SJSA1 (cell line): ENCODE results near the gene MCC. TPM values are rescaled to one million over a fixed set of nuclear protein-coding genes. Genes with fewer than 3 reads are reported as not detected.
"Not testable (repeated sequence)": the region's sequence is repeated elsewhere in the genome, so short reads cannot be mapped to it uniquely, and the experiment has no call there.

Experiments used
- DNase-seq, 2 experiments: peaks; one replicate each; pipeline ENCODE4 v3.0.0-alpha.2; 2015 to 2020; ENCODE audit warnings: low spot score in 2 of 2, low read depth in 1 of 2
- H3K27ac ChIP-seq: fragments of 250-450 bp; sonication (Bioruptor Pico); 2 replicates; pipeline ENCODE4 v1.5.1; 2020; ENCODE audit warnings: mild to moderate bottlenecking, moderate library complexity
- H3K27me3 ChIP-seq: fragments of 250-450 bp; sonication (Bioruptor Pico); replicated peaks from 2 replicates; pipeline ENCODE4 v1.5.1; 2020; ENCODE audit warnings: mild to moderate bottlenecking, moderate library complexity
- H3K36me3 ChIP-seq: fragments of 250-450 bp; sonication (Bioruptor Pico); 2 replicates; pipeline ENCODE4 v1.5.1; 2020; ENCODE audit warnings: mild to moderate bottlenecking
- H3K4me1 ChIP-seq: fragments of 250-450 bp; sonication (Bioruptor Pico); replicated peaks from 2 replicates; pipeline ENCODE4 v1.6.1; 2021; ENCODE audit warnings: mild to moderate bottlenecking
- H3K4me3 ChIP-seq: fragments of 250-450 bp; sonication (Bioruptor Pico); 2 replicates; pipeline ENCODE4 v1.5.1; 2020; ENCODE audit warnings: mild to moderate bottlenecking
- H3K9me3 ChIP-seq: fragments of 250-450 bp; sonication (Bioruptor Pico); replicated peaks from 2 replicates; pipeline ENCODE4 v1.5.1; 2020; ENCODE audit warnings: mild to moderate bottlenecking
- total RNA-seq: library from RNA; depleted of rRNA; stranded (reverse); fragments of >200 nt; shearing (Covaris generic); gene quantifications from 2 replicates; pipeline ENCODE4 v1.2.3, GENCODE V29; 2014

Gene MCC
- total RNA-seq, 1 experiment from 2014 or later = 31.3 TPM

DNA sequence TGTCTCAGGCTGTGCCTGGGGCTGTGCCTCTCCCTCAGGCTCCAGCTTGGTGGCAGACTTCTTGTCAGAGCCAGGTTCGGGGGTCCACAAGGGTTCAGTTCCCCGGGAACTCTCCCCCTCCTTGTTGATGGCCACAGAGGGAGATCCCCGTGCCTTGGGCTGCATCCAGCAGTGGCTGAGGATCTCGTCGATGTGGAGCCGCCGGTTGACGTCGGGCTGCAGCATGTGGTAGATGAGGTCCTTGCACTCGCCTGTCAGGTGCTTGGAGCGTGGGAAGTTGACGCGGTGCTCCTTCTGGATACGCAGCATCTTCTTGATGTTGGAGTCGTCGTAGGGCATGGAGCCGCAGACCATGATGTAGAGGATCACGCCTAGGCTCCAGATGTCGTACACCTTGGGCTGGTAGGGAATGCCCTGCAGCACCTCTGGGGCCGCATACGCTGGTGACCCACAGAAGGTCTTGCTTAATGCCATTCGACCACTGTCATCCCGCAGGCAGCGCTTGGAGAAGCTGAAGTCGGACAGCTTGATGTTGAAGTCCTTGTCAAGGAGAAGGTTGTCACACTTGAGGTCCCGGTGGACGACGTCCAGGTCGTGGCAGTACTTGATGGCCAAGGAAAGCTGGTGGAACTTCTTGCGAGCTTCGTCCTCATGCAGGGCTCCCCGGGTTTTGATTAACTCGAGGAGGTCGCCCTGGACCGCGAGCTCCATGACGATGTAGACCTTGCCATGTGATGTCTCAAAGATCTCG, 54.2 kb downstream of the MCC start:
- no peak for DNase-seq
- Histone ChIP-seq H3K27ac (no peak overlapping the region), H3K4me3 (no peak overlapping the region), H3K36me3 (no peaks in the 10 kb centered on the region), H3K4me1 (no peaks in the 10 kb centered on the region), H3K27me3 (no peaks in the 10 kb centered on the region), H3K9me3 (no peaks in the 10 kb centered on the region)

DNA sequence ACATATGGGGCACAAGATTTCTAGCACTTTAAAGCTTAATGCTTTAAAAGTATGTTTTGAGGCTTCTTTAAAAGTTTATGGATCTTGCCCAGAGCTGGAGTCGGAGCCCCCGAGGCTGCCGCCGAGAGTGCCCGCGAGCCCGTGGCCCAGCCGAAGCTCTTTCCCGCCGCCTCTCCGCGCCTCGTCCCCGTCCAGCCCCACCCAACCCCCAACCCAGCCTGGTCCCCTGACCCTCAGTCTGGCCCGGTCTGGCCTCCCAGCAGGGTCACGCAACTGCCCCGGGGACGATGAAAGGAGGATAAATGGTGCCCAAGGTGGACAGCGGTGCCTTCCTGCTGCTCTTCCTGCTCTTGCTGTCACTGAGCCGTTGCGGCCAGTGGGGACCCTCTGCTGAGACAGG, 55.2 kb downstream of the MCC start:
- H3K9me3 ChIP-seq = no peaks in the 10 kb centered on the region
- H3K4me3 ChIP-seq = no peak overlapping the region
- no peaks in the 10 kb centered on the region for H3K4me1 ChIP-seq
- no peaks in the 10 kb centered on the region for H3K27me3 ChIP-seq
- H3K27ac ChIP-seq = no peak overlapping the region
- no peaks in the 10 kb centered on the region for H3K36me3 ChIP-seq
- DNase-seq = no peak

DNA sequence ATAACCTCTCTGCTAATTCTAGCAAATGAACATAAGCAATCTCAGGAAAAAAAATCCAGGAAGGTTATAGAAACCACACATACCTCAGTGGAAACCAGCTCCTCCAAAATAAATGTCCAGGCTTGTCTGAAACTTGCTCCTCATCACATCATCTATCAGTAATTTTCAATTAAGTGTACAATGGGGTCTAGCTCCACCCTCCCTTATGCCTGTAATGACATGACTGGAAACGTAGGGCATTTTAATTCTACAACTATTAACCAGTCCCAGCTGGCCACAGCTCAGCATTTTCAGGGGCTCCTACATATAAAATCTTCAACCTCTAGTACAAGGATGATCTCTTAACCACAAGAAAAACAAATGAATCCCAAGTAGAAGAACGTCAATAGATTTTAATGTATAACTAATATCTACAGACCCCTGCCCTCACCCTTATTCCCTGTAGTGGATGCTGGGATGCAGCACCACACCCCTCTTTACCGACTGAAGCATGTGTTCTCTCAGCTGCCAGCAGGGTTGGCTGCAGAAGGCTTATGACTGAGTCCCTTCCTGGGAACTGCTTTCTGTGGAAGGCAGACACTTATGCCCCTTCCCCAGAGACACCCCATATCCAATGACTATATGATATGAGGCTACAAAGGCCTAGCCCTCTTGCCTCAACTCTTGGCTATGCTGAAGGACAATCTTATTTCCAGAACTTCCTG, 60.2 kb downstream of the MCC start:
- Histone ChIP-seq H3K4me1 (no peaks in the 10 kb centered on the region), H3K36me3 (no peaks in the 10 kb centered on the region), H3K9me3 (no peaks in the 10 kb centered on the region), H3K27me3 (no peaks in the 10 kb centered on the region), H3K27ac (no peak overlapping the region), H3K4me3 (no peak overlapping the region)
- no peak for DNase-seq

DNA sequence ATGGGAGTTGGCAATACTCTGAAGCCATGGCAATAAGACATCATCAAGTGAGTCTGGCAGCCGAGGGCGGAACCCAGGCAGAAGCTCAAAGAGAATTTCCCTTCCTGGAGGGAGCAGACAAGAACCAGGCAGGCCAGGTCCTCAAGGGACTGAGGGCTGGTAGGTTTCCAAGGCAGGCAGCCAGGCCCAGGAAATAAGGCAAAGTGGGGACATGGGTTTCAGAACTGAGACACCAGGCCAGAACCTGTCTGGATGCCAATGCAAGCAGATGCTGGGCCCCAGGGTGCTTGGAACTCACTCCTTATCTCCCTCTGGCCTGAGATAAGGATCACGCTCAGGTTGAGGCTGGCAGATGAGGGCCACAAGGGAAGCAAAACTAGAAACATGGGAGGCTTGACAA, 62.3 kb downstream of the MCC start:
- no peak for DNase-seq
- H3K9me3 ChIP-seq = no peaks in the 10 kb centered on the region
- no peaks in the 10 kb centered on the region for H3K36me3 ChIP-seq
- no peaks in the 10 kb centered on the region for H3K27me3 ChIP-seq
- H3K4me3 ChIP-seq = no peak overlapping the region
- no peaks in the 10 kb centered on the region for H3K4me1 ChIP-seq
- no peak overlapping the region for H3K27ac ChIP-seq

DNA sequence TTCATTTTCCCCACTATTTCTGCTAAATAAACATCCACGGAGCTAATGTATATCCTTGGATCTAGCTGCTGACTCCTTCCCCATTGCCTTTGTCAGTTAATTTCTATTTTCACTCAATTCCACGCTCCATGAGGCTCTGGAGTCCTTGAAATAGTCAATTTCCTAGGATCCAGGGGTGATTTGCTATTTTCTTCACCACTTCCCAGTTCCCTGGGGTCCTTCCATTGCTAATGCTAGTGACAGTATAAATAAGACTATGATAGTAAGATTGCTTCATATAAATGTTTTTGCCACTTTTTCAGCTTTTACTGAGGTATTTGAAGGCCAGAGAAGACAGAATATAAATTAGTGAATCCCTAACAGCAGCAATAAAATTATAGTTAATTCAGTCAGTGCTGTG, 66.6 kb downstream of the MCC start:
- H3K27ac ChIP-seq = no peak overlapping the region
- H3K4me1 ChIP-seq = no peaks in the 10 kb centered on the region
- DNase-seq = no peak
- no peaks in the 10 kb centered on the region for H3K27me3 ChIP-seq
- no peaks in the 10 kb centered on the region for H3K36me3 ChIP-seq
- no peak overlapping the region for H3K4me3 ChIP-seq
- H3K9me3 ChIP-seq = no peaks in the 10 kb centered on the region

DNA sequence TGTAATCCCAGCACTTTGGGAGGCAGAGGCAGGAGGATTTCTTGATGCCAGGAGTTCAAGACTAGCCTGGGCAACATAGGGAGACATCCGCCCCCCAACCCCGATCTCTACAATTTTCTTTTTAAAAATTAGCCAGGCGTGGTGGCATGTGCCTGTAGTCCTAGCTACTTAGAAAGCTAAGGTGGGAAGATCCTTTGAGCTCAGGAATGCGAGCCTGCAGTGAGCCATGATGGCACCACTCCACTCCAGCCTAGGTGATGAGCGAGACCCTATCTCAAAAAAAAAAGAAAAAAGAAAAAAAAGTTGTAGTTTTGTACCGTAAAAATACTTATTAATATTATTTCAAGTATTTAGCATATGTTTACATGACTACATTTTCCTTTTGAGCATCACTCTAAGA, 82.7 kb downstream of the MCC start:
- DNase-seq = no peak
- Histone ChIP-seq H3K36me3 (no peaks in the 10 kb centered on the region), H3K27me3 (no peaks in the 10 kb centered on the region), H3K9me3 (no peaks in the 10 kb centered on the region; the same call in 1 of the 2 replicates), H3K27ac (no peak overlapping the region), H3K4me1 (no peaks in the 10 kb centered on the region), H3K4me3 (no peak overlapping the region)

DNA sequence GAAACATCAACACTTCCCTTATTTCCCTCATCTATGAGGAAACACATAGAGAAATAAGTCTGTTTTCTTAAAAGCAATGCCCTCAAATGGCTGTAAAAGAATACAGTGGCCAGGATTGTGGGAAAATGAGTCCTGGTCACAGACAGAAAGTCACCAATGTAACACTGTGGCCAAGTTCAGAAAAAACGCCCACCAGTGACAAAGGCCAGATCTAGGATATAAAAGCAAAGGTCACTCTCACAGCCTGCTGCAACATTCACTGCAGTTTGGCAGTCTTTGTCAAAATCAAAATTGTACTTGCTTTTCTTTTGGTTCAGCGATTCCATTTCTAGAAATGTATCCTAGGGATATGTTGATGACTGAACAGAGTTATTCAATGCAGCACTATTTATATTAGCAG, 84.0 kb downstream of the MCC start:
- no peak for DNase-seq
- Histone ChIP-seq H3K4me3 (no peak overlapping the region), H3K27ac (no peak overlapping the region), H3K4me1 (no peaks in the 10 kb centered on the region), H3K27me3 (no peaks in the 10 kb centered on the region), H3K36me3 (no peaks in the 10 kb centered on the region), H3K9me3 (no peaks in the 10 kb centered on the region)

DNA sequence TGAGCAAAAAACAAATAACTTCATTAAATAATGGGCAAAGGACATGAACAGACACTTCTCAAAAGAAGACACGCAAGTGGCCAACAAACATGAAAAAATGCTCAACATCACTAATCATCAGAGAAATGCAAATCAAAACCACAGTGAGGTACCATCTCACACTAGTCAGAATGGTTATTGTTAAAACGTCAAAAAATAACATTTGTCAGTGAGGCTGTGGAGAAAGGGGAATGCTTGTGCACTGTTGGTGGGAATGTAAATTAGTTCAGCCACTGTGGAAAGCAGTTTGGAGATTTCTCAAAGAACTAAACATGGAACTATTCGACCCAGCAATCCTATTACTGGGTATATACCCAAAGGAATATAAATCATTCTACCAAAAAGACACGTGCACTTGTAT, 90.3 kb downstream of the MCC start:
- not testable (repeated sequence) for H3K4me1 ChIP-seq, H3K27ac ChIP-seq, H3K36me3 ChIP-seq, H3K4me3 ChIP-seq, H3K27me3 ChIP-seq, H3K9me3 ChIP-seq, DNase-seq

DNA sequence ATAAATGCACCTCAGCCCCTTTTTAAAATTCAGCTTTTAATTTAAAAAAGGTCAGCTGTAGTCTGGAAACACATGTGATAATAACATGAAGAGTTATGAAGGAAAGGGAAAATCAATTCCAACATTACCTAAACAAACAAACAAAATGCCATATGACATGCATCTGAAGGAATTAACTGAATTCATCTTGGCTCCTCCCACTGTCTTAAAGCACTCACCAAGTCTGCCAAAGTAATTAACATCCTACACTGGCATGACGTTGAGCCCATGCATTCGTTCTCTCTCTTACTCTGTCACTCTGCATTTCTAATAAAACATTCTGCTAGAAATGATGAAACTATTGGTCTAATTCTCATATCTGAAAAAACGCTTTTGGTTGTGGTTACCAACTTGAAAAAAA, 91.2 kb downstream of the MCC start:
- Histone ChIP-seq H3K27me3 (no peaks in the 10 kb centered on the region), H3K36me3 (no peaks in the 10 kb centered on the region), H3K4me3 (no peak overlapping the region), H3K9me3 (no peaks in the 10 kb centered on the region), H3K27ac (no peak overlapping the region), H3K4me1 (peaks cover 7% of the 10 kb centered on the region; the same call in 1 of the 2 replicates)
- DNase-seq = no peak

DNA sequence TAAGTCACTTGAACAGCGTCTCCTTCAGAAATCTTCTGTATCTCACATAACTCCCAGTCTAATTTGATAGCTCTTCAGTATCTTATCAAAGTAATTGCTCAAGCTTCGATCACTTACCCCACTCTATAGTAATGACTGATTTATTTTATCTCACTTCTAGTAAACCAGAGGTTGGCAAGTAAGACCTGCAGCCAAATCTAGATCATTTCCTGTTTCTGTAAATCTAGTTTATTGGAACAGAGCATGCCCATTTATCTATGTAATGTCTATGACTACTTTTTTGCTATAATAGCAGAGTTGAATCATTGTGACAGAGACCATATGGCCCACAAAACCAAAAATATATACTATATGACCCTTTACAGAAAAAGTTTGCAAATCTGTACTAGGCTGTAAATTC, 93.6 kb downstream of the MCC start:
- Histone ChIP-seq H3K4me3 (no peak overlapping the region), H3K4me1 (peaks cover 7% of the 10 kb centered on the region; the same call in 1 of the 2 replicates), H3K36me3 (no peaks in the 10 kb centered on the region), H3K27me3 (no peaks in the 10 kb centered on the region), H3K9me3 (no peaks in the 10 kb centered on the region), H3K27ac (no peak overlapping the region)
- no peak for DNase-seq

DNA sequence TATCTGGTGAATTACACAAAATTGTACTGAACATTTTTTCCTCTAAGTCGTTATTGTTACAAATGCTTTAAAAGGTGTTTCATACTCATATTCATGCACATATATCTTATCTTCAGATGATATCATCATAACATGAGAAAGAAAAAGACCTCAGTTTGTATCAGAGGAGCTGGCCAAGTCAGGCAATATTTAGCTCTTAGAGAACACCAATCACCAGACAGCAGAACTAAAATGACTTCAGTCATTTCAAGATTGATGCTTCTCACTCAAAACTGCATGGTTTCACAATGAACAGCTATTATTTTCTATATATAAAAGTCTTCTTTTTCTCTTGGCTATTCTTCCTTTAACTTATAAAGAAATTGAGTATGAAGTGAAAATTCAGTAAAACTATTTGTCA, 98.0 kb downstream of the MCC start:
- no peaks in the 10 kb centered on the region for H3K9me3 ChIP-seq
- no peaks in the 10 kb centered on the region for H3K4me1 ChIP-seq
- H3K4me3 ChIP-seq = no peak overlapping the region
- no peaks in the 10 kb centered on the region for H3K36me3 ChIP-seq
- no peak overlapping the region for H3K27ac ChIP-seq
- DNase-seq = no peak
- H3K27me3 ChIP-seq = no peaks in the 10 kb centered on the region

DNA sequence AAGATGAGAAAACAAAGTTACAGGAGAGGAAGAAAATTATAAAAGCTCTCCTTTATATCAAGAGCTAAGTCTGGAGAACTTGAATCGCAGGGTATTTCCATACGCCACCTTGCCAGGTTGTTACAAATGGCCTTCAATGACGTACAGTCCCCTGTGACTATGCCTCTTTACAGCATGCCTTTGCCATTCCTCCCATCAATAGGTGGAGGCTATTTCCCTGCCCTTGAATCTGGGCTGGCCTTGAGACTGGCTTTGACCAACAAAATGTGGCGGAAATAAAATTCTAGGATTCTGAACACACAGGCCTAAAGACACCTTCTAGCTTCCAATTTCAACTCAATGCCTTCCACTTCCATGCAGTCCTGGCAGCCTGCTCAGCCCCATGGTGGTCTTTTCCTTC, 99.1 kb downstream of the MCC start:
- no peak overlapping the region for H3K27ac ChIP-seq
- no peak for DNase-seq
- H3K27me3 ChIP-seq = no peaks in the 10 kb centered on the region
- H3K4me1 ChIP-seq = no peaks in the 10 kb centered on the region
- H3K36me3 ChIP-seq = no peaks in the 10 kb centered on the region
- H3K4me3 ChIP-seq = no peak overlapping the region
- H3K9me3 ChIP-seq = no peaks in the 10 kb centered on the region

DNA sequence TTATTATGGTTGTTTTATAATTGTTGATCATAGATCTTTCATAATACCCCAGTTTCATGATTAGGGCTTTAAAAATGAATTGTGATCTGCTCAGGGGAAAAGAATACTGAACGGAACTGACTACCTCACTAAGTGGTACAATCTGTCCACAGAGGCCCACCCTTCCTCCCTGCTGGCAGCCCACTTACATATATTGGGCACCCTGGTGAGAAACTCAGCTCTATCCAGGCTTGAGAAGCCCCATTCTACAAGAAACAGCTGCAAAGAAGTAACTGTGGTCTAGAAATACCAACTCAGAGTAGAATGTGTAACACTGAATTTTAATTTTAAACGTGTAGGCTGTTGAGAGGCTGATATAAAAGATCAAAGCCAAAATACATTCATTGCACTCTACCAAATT, 100.4 kb downstream of the MCC start:
- Histone ChIP-seq H3K36me3 (no peaks in the 10 kb centered on the region), H3K9me3 (no peaks in the 10 kb centered on the region), H3K27ac (no peak overlapping the region), H3K4me3 (no peak overlapping the region), H3K4me1 (peaks cover 2% of the 10 kb centered on the region), H3K27me3 (no peaks in the 10 kb centered on the region)
- no peak for DNase-seq

DNA sequence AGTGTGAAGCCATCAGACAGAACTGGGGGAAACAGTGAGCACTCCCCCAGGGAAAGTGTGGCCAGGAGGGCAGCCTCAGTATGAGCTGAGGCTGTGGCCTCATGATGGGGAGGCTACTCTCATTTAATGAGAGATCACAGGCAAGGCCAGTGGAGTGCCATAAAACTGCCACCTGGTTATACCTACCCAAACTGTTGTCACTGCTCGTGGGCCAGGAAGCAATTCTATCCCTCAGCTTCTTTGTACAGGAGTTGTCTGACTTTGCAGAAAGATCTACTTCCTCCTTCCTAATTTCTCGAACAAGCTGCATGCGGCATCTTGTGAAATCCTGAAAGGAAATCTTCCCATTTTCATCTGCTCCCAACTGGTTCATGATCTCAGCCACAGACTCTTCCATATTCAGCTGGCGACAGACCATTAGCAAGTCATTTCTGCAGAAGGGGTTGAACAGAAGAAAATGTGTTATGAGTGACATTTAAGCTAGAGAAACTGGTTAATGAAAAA, 103.4 kb downstream of the MCC start:
- no peaks in the 10 kb centered on the region for H3K9me3 ChIP-seq
- no peak overlapping the region for H3K4me3 ChIP-seq
- DNase-seq = no peak
- H3K27ac ChIP-seq = no peak overlapping the region
- no peaks in the 10 kb centered on the region for H3K36me3 ChIP-seq
- peaks cover 30% of the 10 kb centered on the region for H3K4me1 ChIP-seq
- H3K27me3 ChIP-seq = no peaks in the 10 kb centered on the region
